Gastroesophageal sphincter (tissue), 3 donors: ENCODE measurements around the gene GMNN.

Experiments
- EP300 ChIP-seq: sonication (generic); formaldehyde crosslinking; IDR thresholded peaks from one replicate; pipeline ENCODE4 v1.6.1; 2017; ENCODE audit warnings: antibody characterized with exemption, mild to moderate bottlenecking
- POLR2A ChIP-seq, 2 donors: fragments of 450-650 bp; IDR thresholded peaks; one replicate each; pipeline ENCODE4 v1.6.1; 2017; ENCODE audit warnings: antibody characterized with exemption in 2 of 2, mild to moderate bottlenecking in 2 of 2, moderate library complexity in 1 of 2
- TF ChIP-seq, protein P1 (sequence below), 4 experiments: fragments of 200-600 bp in 2 of 4; fragments of 450-650 bp in 2 of 4; sonication (generic) in 1 of 4; IDR thresholded peaks; one replicate each; pipeline ENCODE4 v1.5.1; 2017 to 2019; ENCODE audit warnings: antibody characterized with exemption in 4 of 4, mild to moderate bottlenecking in 2 of 4, moderate library complexity in 2 of 4

DNA sequence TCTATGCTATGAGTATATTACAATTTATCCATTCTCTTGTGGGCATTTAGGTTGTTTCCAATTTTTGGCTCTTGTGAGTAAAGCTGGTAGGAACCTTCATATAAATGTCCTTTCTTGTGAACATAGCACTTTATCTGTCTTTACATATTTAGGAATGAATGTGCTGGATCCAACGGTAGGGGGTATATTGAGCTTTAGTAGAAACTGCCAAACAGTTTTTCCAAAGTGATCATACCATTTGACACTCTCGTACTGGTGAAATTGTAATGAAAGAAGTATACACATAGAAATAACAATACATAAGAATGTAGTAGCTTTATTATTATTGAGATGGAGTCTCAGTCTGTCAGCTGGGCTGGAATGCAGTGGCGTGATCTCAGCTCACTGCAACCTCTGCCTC lies 54.9 kb downstream of the GMNN start:
- TF ChIP-seq EP300 (no peak), POLR2A (IDR thresholded peaks at IDR 0.05) (no peak)
- TF ChIP-seq, protein P1, sequence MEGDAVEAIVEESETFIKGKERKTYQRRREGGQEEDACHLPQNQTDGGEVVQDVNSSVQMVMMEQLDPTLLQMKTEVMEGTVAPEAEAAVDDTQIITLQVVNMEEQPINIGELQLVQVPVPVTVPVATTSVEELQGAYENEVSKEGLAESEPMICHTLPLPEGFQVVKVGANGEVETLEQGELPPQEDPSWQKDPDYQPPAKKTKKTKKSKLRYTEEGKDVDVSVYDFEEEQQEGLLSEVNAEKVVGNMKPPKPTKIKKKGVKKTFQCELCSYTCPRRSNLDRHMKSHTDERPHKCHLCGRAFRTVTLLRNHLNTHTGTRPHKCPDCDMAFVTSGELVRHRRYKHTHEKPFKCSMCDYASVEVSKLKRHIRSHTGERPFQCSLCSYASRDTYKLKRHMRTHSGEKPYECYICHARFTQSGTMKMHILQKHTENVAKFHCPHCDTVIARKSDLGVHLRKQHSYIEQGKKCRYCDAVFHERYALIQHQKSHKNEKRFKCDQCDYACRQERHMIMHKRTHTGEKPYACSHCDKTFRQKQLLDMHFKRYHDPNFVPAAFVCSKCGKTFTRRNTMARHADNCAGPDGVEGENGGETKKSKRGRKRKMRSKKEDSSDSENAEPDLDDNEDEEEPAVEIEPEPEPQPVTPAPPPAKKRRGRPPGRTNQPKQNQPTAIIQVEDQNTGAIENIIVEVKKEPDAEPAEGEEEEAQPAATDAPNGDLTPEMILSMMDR (IDR thresholded peaks at IDR 0.05): no peak
